Panc1 (cell line): ENCODE measurements around the gene SLC4A4. TPM values are rescaled to one million over a fixed set of nuclear protein-coding genes. Genes with fewer than 3 reads are reported as not detected.

ENCODE experiments used
- ATAC-seq: fragments of 200-7000 bp; cut with Tn5 transposase; 2 replicates; pipeline ENCODE4 v1.9.1; 2020; ENCODE audit warnings: mild to moderate bottlenecking, moderate library complexity
- BruUV-seq: library from RNA; stranded (reverse); fragments of 400-500 nt; replicated peaks from 2 replicates; lab custom pipeline; 2021; lab: Mats Ljungman, UMichigan
- CTCF ChIA-PET: fragments of 300-600 bp; sonication (Branson Sonifier 250); formaldehyde crosslinking; loops from one replicate; lab custom pipeline; 2022; ENCODE audit warnings: antibody characterized with exemption; lab: Charles Lee
- POLR2A ChIA-PET: fragments of 300-600 bp; sonication (Branson Sonifier 250); formaldehyde crosslinking; loops from one replicate; lab custom pipeline; 2022; ENCODE audit warnings: antibody characterized with exemption; lab: Charles Lee
- DNase-seq: peaks from one replicate; pipeline ENCODE4 v3.0.0-alpha.2; 2010; ENCODE audit warnings: low read depth, low spot score
- H3K27ac ChIP-seq: 2 replicates; pipeline ENCODE4 v1.5.1; 2011; ENCODE audit warnings: mild to moderate bottlenecking, low read length, inconsistent platforms
- H3K27me3 ChIP-seq: fragments of 200-500 bp; sonication (Bioruptor generic); 2 replicates; pipeline ENCODE4 v1.6.0; 2014; ENCODE audit warnings: low read length, inconsistent platforms; ENCODE audit not compliant: control insufficient read depth, insufficient read depth
- H3K36me3 ChIP-seq: fragments of 200-500 bp; sonication (Bioruptor generic); 2 replicates; pipeline ENCODE4 v1.5.1; 2014; ENCODE audit warnings: inconsistent platforms, mild to moderate bottlenecking, low read length, moderate library complexity; ENCODE audit not compliant: control insufficient read depth, insufficient read depth
- H3K4me1 ChIP-seq: 2 replicates; pipeline ENCODE4 v1.5.1; 2011; ENCODE audit warnings: inconsistent platforms, mild to moderate bottlenecking, low read length, moderate library complexity; ENCODE audit not compliant: control insufficient read depth, insufficient read depth
- H3K4me3 ChIP-seq, 2 experiments: 2 replicates each; pipeline ENCODE4 v1.5.1; 2011 to 2012; ENCODE audit warnings: low read depth in 2 of 2, low read length in 2 of 2, mild to moderate bottlenecking in 2 of 2, inconsistent platforms in 1 of 2, moderate library complexity in 1 of 2
- H3K9me3 ChIP-seq: fragments of 200-500 bp; sonication (Bioruptor generic); 2 replicates; pipeline ENCODE4 v1.5.1; 2014; ENCODE audit warnings: low read depth, mild to moderate bottlenecking, inconsistent platforms, low read length, moderate library complexity; ENCODE audit not compliant: control insufficient read depth, insufficient read depth
- POLR2AphosphoS5 ChIP-seq: IDR thresholded peaks from 2 replicates; pipeline ENCODE4 v1.6.1; 2012; ENCODE audit warnings: mild to moderate bottlenecking, low read depth, low read length, moderate library complexity
- REST ChIP-seq, 2 experiments: IDR thresholded peaks; 2 replicates each; pipeline ENCODE4 v1.6.1; 2011 to 2012; ENCODE audit warnings: low read depth in 2 of 2, control low read depth in 1 of 2, low read length in 1 of 2, mild to moderate bottlenecking in 1 of 2, moderate library complexity in 1 of 2; ENCODE audit not compliant: insufficient read depth in 1 of 2
- SIN3A ChIP-seq: IDR thresholded peaks from 2 replicates; pipeline ENCODE4 v1.6.1; 2012; ENCODE audit warnings: low read depth, mild to moderate bottlenecking, low read length, moderate library complexity, borderline replicate concordance; ENCODE audit not compliant: insufficient read depth
- TCF7L2 ChIP-seq: IDR thresholded peaks from 2 replicates; pipeline ENCODE4 v1.6.1; 2011; ENCODE audit warnings: mild to moderate bottlenecking, low read depth, low read length, inconsistent platforms
- in situ Hi-C: cut with HindIII; loops from 2 replicates; pipeline ENCODE4 v1.10.0; 2016; ENCODE audit warnings: low sequenced_read_pairs, low pct_unique_long_range_greater_than_20kb
- intact Hi-C: fragments of 100-400 bp; cut with micrococcal nuclease; formaldehyde crosslinking; loops from one replicate; pipeline ENCODE4 v1.10.0; 2022; ENCODE audit not compliant: unreplicated experiment
- total RNA-seq: library from RNA; stranded (reverse); gene quantifications from one replicate; pipeline ENCODE4 v1.2.1, GENCODE V29; 2021; ENCODE audit not compliant: unreplicated experiment
- TF ChIP-seq, protein P1 (sequence below): fragments of 450-650 bp; IDR thresholded peaks from 2 replicates; pipeline ENCODE4 v1.5.1; 2017; ENCODE audit warnings: mild to moderate bottlenecking

Gene SLC4A4
- total RNA-seq, 1 experiment from 2014 or later: 0.26 TPM

DNA sequence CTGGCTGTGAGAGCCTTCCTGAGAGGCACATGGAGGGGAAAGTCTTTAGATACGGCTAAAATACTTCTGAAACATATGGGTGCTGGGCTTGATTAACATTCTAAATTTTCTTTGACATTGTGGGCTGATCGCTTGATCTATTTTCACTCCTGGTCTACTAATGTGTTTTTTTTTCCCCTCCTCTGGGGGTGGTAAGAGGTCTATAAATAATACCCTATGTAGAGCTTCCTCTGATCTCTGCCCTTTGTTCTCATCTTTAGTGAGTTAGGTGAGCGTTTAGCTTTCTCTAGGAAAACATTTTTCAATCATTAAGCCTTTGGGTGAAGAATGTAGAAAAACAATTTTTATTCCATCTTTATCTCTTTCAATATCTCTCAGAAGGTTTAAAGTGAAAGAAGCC is 9.8 kb downstream of the SLC4A4 start:
- intact Hi-C loops (no loop called here), in situ Hi-C loops (no loop called here)
- Histone ChIP-seq H3K4me3 (no peak overlapping the region), H3K27me3 (no peaks in the 10 kb centered on the region), H3K27ac (no peak overlapping the region), H3K9me3 (no peaks in the 10 kb centered on the region), H3K36me3 (no peaks in the 10 kb centered on the region), H3K4me1 (no peaks in the 10 kb centered on the region)
- BruUV-seq: no TSS peak
- ATAC-seq (no peak), DNase-seq (no peak)
- POLR2A ChIA-PET: no interaction called here
- TF ChIP-seq POLR2AphosphoS5: no peak
- no peak for TF ChIP-seq REST (IDR thresholded peaks at IDR 0.05; ENCODE audit: insufficient read depth in 1 of 2, low read depth in 2 of 2, low read length in 1 of 2)
- CTCF ChIA-PET: no interaction called here

- no peak for DNase-seq
- POLR2A ChIA-PET: no interaction called here
- H3K4me3 ChIP-seq: no peak overlapping the region
- H3K4me1 ChIP-seq: no peaks in the 10 kb centered on the region
- intact Hi-C loops (no loop called here), in situ Hi-C loops (no loop called here)
- no peaks in the 10 kb centered on the region for H3K9me3 ChIP-seq
- ATAC-seq: no peak
- TF ChIP-seq, protein P1, sequence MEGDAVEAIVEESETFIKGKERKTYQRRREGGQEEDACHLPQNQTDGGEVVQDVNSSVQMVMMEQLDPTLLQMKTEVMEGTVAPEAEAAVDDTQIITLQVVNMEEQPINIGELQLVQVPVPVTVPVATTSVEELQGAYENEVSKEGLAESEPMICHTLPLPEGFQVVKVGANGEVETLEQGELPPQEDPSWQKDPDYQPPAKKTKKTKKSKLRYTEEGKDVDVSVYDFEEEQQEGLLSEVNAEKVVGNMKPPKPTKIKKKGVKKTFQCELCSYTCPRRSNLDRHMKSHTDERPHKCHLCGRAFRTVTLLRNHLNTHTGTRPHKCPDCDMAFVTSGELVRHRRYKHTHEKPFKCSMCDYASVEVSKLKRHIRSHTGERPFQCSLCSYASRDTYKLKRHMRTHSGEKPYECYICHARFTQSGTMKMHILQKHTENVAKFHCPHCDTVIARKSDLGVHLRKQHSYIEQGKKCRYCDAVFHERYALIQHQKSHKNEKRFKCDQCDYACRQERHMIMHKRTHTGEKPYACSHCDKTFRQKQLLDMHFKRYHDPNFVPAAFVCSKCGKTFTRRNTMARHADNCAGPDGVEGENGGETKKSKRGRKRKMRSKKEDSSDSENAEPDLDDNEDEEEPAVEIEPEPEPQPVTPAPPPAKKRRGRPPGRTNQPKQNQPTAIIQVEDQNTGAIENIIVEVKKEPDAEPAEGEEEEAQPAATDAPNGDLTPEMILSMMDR: no peak
- CTCF ChIA-PET: no interaction called here
- no peaks in the 10 kb centered on the region for H3K36me3 ChIP-seq
- BruUV-seq: no TSS peak
- H3K27me3 ChIP-seq: no peaks in the 10 kb centered on the region
- H3K27ac ChIP-seq: no peak overlapping the region
Measured at GRCh38 chr4:71355045-71355444, 16.2 kb downstream of the SLC4A4 start.

DNA sequence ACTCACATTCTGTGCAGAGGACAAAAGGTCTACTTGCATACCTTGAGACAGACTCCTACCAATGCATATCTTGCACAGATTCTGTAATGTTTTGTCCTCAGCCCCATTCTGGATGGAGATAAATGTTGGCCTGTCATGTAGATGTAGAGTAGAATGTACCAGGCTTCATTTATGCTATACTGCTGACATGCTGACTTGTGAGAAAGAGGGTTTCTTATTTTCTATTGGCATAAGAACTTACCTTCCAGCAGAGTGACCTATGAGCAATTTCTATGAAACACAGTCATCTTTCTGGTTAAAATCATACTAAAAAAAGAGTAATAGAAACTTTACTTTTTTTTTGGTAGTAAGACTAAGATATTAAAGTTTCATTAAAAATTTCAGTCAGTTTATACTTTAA is 17.2 kb downstream of the SLC4A4 start:
- TF ChIP-seq REST (IDR thresholded peaks at IDR 0.05; ENCODE audit: insufficient read depth in 1 of 2, low read depth in 2 of 2, low read length in 1 of 2) (no peak), TCF7L2 (no peak), SIN3A (no peak), POLR2AphosphoS5 (no peak)
- TF ChIP-seq, protein P1: no peak
- intact Hi-C loops (no loop called here), in situ Hi-C loops (no loop called here)
- no TSS peak for BruUV-seq
- CTCF ChIA-PET: no interaction called here
- Histone ChIP-seq H3K9me3 (no peaks in the 10 kb centered on the region), H3K27me3 (no peaks in the 10 kb centered on the region), H3K36me3 (no peaks in the 10 kb centered on the region), H3K27ac (no peak overlapping the region), H3K4me1 (no peaks in the 10 kb centered on the region), H3K4me3 (no peak overlapping the region)
- ATAC-seq (no peak), DNase-seq (no peak)
- POLR2A ChIA-PET: no interaction called here
